IPS DF 6.9 (cell line): ENCODE data around the gene CHN2.
A peak's percentile ranks its signal among the peaks of the same experiment; 100 is the strongest.

ENCODE experiments used
- DNase-seq: peaks from one replicate; pipeline ENCODE4 v3.0.0-alpha.2; 2013; ENCODE audit warnings: low read depth, low spot score
- H3K27ac ChIP-seq: one replicate; pipeline ENCODE4 v1.5.1; 2013; ENCODE audit warnings: low read length, control low read depth
- H3K27me3 ChIP-seq: 2 replicates; pipeline ENCODE4 v1.6.1; 2013; ENCODE audit warnings: mild to moderate bottlenecking, low read length; ENCODE audit not compliant: control insufficient read depth, insufficient read depth
- H3K36me3 ChIP-seq: 2 replicates; pipeline ENCODE4 v1.6.1; 2013; ENCODE audit warnings: low read length; ENCODE audit not compliant: control insufficient read depth, insufficient read depth
- H3K4me1 ChIP-seq: 2 replicates; pipeline ENCODE4 v1.6.1; 2013; ENCODE audit warnings: low read length; ENCODE audit not compliant: control insufficient read depth, insufficient read depth
- H3K4me3 ChIP-seq: 2 replicates; pipeline ENCODE4 v1.5.1; 2013; ENCODE audit warnings: mild to moderate bottlenecking, low read length
- H3K9me3 ChIP-seq: 2 replicates; pipeline ENCODE4 v1.6.1; 2013; ENCODE audit warnings: low read length, inconsistent platforms; ENCODE audit not compliant: control insufficient read depth, insufficient read depth
- WGBS: extraction: QIAGEN DNeasy Blood & Tissue Kit; methylation state at CpG from one replicate; pipeline ENCODE4 v1.1.7; 2013; ENCODE audit warnings: mixed read lengths, missing lambda C conversion rate; ENCODE audit not compliant: insufficient read length, insufficient coverage; 5-methylcytosine and 5-hydroxymethylcytosine counted together

The CHN2 gene

GRCh38 chr7:29194594-29195427 lies at the start of gene CHN2:
Gene CHN2, plus strand, starts transcription at chr7:29194775.
- H3K9me3 ChIP-seq, result no peaks in the 10 kb centered on the region
- no peak within 1 kb of the TSS for H3K27ac ChIP-seq
- no CpG with 5 or more reads among the region's 89 CpGs for whole genome bisulfite sequencing
- H3K4me3 ChIP-seq, result peak within 1 kb of the TSS; percentile 70; the same call in 1 of the 2 replicates
- H3K4me1 ChIP-seq, result no peaks in the 10 kb centered on the region
- no peaks in the 10 kb centered on the region for H3K36me3 ChIP-seq
- DNase-seq, result no peak
- peaks cover 29% of the 10 kb centered on the region for H3K27me3 ChIP-seq

- no peaks in the 10 kb centered on the region for H3K36me3 ChIP-seq
- H3K27me3 ChIP-seq, result no peaks in the 10 kb centered on the region
- H3K27ac ChIP-seq, result no peak overlapping the region
- H3K9me3 ChIP-seq, result no peaks in the 10 kb centered on the region
- no peak for DNase-seq
- peak overlapping the region; percentile 69; the same call in 1 of the 2 replicates for H3K4me3 ChIP-seq
- H3K4me1 ChIP-seq, result no peaks in the 10 kb centered on the region
- no CpG with 5 or more reads among the region's 8 CpGs for WGBS
Observed at GRCh38 chr7:29145553-29146056, 49.0 kb upstream of the CHN2 start.

GRCh38 chr7:29146057-29146706 lies 48.4 kb upstream of the CHN2 start, which contains the start of gene CPVL:
Gene CPVL, minus strand, starts transcription at chr7:29146537. Its CDS starts 25,476 bp downstream, at chr7:29121061.
- DNase-seq, result peak; percentile 57
- Histone ChIP-seq H3K9me3 (no peaks in the 10 kb centered on the region), H3K27me3 (no peaks in the 10 kb centered on the region), H3K4me1 (no peaks in the 10 kb centered on the region), H3K4me3 (peak within 1 kb of the TSS; percentile 69; the same call in 1 of the 2 replicates), H3K27ac (no peak within 1 kb of the TSS), H3K36me3 (no peaks in the 10 kb centered on the region)
- WGBS, result no CpG with 5 or more reads among the region's 42 CpGs

- Histone ChIP-seq H3K36me3 (no peaks in the 10 kb centered on the region), H3K4me3 (peak overlapping the region; percentile 69; the same call in 1 of the 2 replicates), H3K4me1 (no peaks in the 10 kb centered on the region), H3K9me3 (no peaks in the 10 kb centered on the region), H3K27me3 (no peaks in the 10 kb centered on the region), H3K27ac (no peak overlapping the region)
- WGBS, result no CpG with 5 or more reads among the region's 14 CpGs
- no peak for DNase-seq
Observed at GRCh38 chr7:29146888-29147609, 47.5 kb upstream of the CHN2 start.

GRCh38 chr7:29147821-29148220 lies 46.8 kb upstream of the CHN2 start:
- no CpG with 5 or more reads among the region's 4 CpGs for WGBS
- no peak for DNase-seq

GRCh38 chr7:29149036-29149435 lies 45.5 kb upstream of the CHN2 start:
- H3K4me1 ChIP-seq, result no peaks in the 10 kb centered on the region
- no peak for DNase-seq
- H3K9me3 ChIP-seq, result no peaks in the 10 kb centered on the region
- WGBS, result no CpG with 5 or more reads among the region's 12 CpGs
- no peak overlapping the region for H3K27ac ChIP-seq
- no peaks in the 10 kb centered on the region for H3K36me3 ChIP-seq
- no peaks in the 10 kb centered on the region for H3K27me3 ChIP-seq
- no peak overlapping the region for H3K4me3 ChIP-seq

More at GRCh38 chr7:29147821-29148220, 46.8 kb upstream of the CHN2 start:
- Histone ChIP-seq H3K4me3 (no peak overlapping the region), H3K27me3 (no peaks in the 10 kb centered on the region), H3K9me3 (no peaks in the 10 kb centered on the region), H3K4me1 (no peaks in the 10 kb centered on the region), H3K36me3 (no peaks in the 10 kb centered on the region), H3K27ac (no peak overlapping the region)

- no CpG with 5 or more reads among the region's 2 CpGs for WGBS
- Histone ChIP-seq H3K36me3 (no peaks in the 10 kb centered on the region), H3K9me3 (no peaks in the 10 kb centered on the region), H3K4me3 (no peak overlapping the region), H3K27me3 (no peaks in the 10 kb centered on the region), H3K27ac (no peak overlapping the region), H3K4me1 (no peaks in the 10 kb centered on the region)
- no peak for DNase-seq
Observed at GRCh38 chr7:29150856-29151255, 43.7 kb upstream of the CHN2 start.

- Histone ChIP-seq H3K9me3 (no peaks in the 10 kb centered on the region), H3K36me3 (no peaks in the 10 kb centered on the region), H3K4me3 (no peak overlapping the region), H3K4me1 (peaks cover 3% of the 10 kb centered on the region; the same call in 1 of the 2 replicates), H3K27me3 (no peaks in the 10 kb centered on the region), H3K27ac (no peak overlapping the region)
- DNase-seq, result no peak
- WGBS, result no CpG with 5 or more reads among the region's 2 CpGs
Observed at GRCh38 chr7:29154076-29154475, 40.5 kb upstream of the CHN2 start.

- DNase-seq, result no peak
- no CpG with 5 or more reads among the region's 5 CpGs for WGBS
- H3K27ac ChIP-seq, result no peak overlapping the region
- H3K36me3 ChIP-seq, result no peaks in the 10 kb centered on the region
- H3K27me3 ChIP-seq, result no peaks in the 10 kb centered on the region
- peaks cover 3% of the 10 kb centered on the region; the same call in 1 of the 2 replicates for H3K4me1 ChIP-seq
- no peak overlapping the region for H3K4me3 ChIP-seq
- no peaks in the 10 kb centered on the region for H3K9me3 ChIP-seq
Observed at GRCh38 chr7:29156907-29157452, 37.6 kb upstream of the CHN2 start.
